Globus pallidus (tissue), 1 donor: Measurements from ENCODE around the gene YDJC.
"Not testable (repeated sequence)": the region's sequence is repeated elsewhere in the genome, so short reads cannot be mapped to it uniquely, and the experiment has no call there.

ENCODE experiments used
- DNase-seq: peaks from one replicate; pipeline ENCODE4 v3.0.0-alpha.2; 2015; ENCODE audit warnings: low spot score

Gene YDJC

GRCh38 chr22:21629255-21630149 is at the start of gene YDJC:
Gene YDJC (minus strand): TSS chr22:21630022. CDS start chr22:21630014, 8 bp downstream.
- peak; percentile 87 for DNase-seq

GRCh38 chr22:21679383-21679782 is 49.6 kb upstream of the YDJC start:
- no peak for DNase-seq

DNA sequence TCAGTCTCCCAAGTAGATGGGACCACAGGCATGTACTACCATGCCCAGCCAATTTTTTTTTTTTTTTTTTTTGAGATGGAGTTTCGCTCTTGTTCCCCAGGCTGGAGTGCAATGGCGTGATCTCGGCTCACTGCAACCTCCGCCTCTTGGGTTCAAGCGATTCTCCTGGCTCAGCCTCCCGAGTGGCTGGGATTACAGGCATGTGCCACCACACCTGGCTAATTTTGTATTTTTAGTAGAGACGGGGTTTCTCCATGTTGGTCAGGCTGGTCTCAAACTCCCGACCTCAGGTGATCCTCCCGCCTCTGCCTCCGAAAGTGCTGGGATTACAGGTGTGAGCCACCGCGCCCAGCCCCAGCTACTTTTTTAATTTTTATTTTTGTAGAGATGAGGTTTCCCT is 49.0 kb upstream of the YDJC start:
- not testable (repeated sequence) for DNase-seq

GRCh38 chr22:21677606-21678443 is 48.0 kb upstream of the YDJC start:
- no peak for DNase-seq

DNA sequence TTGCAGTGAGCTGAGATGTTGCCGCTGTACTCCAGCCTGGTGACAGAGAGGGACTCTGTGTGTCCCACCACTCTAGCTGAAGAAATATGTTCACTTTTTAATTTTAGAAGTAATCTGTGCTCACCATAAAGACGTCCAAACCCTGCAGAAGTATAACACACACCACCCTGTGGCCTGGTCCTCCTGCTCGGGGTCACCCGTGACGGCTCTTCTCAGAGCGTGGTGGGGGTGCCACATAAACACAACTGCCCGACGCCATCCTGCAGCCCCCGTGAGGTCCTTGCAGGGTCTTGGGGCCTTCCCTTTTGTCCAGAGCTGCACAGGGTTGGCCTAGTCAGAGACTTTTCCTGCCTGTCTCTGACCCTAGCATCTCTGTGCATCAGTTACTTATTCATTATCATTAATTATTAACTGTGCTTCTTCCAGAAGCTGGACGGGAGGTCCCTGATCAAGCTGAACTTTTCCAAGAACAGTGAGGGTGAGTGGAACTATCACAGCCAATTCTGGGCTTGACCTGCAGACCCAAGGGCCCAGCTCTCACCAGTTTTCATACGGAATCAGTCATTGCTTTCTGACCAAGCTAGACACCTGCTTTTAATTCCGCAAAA is 44.9 kb upstream of the YDJC start:
- DNase-seq = no peak

DNA sequence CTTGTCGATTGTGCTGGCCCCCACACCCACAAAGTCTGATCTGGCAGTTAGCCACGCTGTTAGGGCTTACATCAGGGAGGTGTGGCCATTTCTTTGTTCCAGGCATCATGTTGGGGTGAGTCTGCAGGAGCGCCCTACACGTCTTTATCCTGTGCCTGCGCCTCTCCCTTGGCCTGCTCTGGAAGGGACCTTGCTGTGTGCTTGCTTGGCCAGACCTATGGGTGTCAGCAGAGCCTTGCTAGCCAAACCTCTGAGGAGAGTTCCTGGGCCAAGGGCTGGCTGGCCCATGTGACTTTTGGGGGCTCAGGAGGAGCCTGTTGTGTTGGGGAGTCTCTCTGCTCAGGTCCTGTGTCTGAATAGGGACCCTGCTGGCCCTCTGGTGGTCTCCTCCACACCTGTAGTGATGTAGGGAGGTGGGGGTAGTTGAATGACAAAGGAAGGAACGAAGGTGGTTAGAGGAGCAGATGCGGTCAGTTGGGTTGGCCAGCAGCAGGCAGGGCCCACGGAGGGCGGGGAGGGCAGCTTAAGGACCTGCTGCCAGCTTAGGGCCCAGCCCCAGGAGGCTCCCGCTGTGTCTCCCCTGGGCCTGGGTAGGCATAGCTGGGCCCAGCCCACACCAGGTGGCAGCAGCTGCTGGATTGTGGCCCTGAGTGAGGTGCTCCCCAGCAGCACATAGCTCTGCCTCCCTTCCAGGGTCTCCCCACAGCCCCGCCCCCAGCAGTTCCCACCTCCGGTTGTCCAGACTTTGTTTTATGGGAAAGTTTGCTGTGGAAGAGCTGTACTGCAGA is 43.9 kb upstream of the YDJC start:
- no peak for DNase-seq

DNA sequence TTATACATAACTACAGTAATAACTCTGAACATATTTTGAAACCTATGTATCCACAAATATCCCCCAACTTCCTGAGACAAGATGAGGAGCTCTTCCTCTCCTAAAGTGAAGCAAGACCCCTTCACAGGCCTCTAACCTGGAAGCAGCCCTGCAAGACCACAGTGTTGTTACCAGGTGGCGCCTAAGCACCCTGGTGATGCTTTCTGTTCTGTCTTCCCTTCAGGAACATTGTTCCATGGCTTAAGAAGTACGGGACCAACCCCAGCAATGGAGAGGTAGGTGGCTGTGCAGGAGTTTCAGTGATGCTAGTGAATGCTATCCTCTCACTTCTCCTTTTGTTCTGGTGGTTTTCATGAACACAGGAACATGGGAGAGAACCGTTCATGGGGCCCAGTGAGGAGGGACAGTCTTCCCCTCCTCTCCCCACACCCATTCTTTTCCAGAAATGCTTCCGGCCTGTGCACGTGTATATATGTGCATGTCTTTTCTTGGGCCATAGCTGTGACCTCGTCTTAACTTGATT is 42.3 kb upstream of the YDJC start:
- no peak for DNase-seq

DNA sequence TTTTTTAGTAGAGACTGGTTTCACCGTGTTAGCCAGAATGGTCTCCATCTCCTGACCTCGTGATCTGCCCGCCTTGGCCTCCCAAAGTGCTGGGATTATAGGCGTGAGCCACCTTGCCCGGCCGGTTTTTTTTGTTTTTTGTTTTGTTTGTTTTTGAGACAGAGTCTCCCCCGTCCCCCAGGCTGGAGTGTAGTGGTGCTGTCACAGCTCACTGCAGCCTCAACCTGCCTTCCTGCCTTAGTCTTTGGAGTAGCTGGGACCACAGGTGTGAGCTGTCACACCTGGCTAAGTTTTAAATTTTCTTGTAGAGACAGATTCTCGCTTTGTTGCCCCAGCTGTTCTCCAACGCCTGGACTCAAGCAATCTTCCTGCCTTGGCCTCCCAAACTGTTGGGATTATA is 39.2 kb upstream of the YDJC start:
- DNase-seq = no peak

DNA sequence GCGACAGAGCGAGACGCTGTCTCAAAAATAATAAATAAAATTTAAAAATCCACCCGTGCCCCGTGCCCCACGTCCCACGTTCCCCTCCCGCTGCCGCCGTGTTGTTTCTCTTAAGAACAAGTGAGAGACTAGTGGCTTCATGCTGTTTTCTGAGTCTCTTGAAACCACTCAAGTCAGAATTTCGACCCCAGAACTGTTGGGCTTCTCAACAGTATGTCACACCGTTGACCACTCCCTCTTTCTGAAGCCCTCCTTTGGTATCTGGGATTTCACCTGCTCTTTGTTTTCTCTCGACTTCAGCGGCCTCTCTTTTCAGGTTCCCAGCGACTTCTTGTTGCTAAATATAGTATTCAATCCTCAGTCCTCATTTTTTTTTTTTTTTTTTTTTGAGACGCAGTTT is 37.0 kb upstream of the YDJC start:
- DNase-seq = no peak

DNA sequence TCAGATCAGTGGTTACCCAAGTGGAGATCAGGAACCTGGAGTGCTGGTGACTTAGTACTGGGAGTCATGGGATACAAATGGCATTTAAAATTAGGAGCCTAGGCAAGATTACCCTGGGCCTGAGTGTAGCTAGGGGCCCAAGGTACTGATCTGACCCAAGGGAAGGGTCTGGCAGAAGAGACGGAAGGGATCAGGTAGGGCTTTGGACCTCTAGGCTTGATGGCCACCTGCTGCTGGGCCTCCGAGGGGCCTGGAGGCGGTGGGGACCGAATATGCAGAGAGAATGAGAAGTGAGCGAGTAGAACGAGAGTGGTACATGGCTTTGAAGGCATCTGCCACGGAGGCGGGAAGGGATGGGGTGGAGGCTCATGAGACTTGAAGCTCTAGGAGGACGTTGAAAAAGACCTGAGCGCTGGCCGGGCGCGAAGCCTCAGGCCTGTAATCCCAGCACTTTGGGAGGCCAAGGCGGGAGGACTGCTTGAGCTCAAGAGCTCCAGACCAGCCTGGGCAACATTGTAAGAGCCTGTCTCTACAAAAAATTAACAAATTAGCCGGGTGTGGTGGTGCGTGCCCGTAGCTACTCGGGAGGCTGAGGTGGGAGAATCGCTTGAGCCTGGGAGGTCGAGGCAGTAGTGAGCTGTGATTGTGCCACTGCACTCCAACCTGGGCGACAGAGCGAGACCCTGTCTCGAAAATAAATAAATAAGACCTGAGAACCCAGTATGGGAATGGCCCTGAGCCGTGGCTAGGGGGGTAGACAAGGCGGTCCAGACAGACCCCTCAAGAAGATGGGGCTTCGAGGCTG is 35.4 kb upstream of the YDJC start:
- no peak for DNase-seq

DNA sequence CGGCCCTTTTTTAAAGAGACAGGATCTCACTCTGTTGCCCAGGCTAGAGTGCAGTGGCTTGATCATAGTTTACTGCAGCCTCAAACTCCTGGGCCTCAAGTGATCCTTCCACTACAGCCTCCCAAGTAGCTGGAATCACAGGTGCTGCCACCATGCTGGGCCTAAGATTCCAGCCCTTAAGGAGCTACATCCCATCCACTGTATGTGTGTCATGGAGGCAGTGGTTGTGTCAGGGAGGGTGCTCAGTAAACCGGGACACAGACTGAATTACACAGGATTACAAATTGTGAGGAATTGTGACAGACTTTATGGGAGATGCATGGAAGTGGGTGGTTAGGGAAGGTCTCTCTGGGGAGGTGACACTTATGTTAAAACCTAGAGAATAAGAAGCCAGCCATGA is 33.9 kb upstream of the YDJC start:
- no peak for DNase-seq

DNA sequence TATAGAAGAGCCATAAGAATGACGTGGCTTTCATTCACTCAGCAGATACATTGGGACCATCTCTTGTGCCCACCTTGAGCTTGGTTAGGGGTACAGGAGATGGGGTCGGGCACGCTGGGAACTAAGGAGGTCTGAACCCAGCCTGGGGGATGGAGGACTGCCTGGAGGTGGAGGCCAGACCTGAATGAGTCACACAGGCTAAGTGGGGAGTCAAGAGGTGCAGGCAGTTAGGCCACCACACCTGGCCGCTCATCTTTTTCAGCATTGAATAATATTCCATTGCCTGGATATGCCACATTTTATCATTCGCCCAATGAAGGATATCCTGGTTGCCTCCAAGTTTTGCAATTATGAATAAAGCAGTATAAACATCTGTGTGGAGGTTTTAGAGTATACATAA is 32.2 kb upstream of the YDJC start:
- no peak for DNase-seq

DNA sequence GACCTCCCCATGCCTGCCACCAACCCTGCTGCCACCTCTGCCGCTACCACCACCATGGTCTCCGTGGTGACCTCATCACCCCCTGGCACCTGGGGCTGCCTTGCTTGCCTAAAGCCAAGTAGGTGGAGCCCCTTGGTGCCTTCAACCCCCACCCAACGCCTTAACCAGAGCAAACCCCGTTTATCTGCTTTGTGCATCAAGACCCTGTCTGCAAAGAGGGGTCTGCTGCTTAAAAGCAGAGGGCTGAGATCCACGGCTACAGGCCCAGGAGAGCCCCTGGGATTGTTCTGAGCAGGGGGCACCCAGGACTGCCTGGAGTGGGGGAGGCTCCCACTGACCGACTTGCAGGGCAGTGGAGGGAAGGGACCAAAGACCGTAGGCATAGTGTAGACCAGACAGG is 31.1 kb upstream of the YDJC start:
- DNase-seq = no peak

DNA sequence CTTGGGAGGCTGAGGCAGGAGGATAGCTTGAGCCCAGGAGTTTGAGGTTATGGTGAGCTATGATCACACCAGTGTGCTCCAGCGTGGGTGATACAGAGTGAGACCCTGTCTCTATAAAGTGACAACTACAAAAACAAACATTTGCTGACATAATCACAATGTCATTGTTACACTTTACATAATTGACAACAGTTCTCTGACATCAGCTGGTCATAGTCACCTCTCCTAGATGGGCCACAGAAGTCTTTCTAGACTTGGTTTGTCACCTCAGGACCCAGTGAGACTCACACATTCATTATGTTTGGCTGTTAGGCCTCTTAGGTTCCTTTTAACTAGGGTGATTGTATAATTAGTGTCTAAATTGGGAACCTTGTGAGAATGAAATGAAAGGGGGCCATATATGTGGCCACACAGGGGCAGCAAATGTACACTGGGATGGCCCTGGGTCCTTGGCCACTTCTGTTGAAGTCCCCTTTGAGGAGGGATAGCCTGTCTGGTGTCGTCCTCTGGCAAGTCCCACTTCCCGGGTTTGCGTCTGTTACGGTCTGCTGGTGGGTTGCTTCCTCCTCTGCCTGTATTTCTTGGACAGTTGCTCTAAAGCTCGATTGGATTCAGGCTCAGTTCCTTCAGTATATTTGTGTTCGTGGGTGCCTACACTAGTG is 30.2 kb upstream of the YDJC start:
- DNase-seq = no peak

GRCh38 chr22:21657360-21658032 is 27.7 kb upstream of the YDJC start:
- DNase-seq = peak; percentile 31

GRCh38 chr22:21657020-21657359 is 27.2 kb upstream of the YDJC start:
- DNase-seq = no peak

- no peak for DNase-seq
Observed at GRCh38 chr22:21652547-21653545, 23.0 kb upstream of the YDJC start.

DNA sequence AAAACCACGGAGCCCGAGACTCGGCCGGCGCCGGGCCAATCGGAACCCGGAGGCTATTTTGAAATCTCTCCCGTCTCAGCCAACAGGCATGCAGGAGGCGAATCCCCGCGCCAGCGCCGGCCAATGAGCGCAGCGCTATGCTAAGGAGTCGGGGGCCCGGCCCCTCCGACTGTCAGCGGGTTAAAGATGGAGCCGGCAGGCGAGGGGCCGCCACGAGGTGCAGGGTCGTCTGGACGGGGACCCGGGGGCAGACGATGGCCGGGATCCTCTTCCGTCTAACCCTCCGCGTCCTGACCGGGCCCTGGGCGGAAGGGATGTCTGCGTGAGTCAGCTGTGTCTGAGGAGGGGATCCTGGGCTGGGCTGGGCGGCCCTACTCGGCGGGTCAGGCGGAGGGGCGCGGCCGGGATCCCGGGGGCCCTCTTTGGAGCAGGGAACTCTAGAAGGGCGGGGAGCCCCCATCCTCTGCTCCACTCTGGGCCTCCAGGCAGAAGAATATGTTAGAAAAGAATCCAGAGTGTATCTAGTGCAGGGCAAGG is 22.3 kb upstream of the YDJC start:
- DNase-seq = peak; percentile 67
